ENCODE measurements around the gene GNL3L.

DNA sequence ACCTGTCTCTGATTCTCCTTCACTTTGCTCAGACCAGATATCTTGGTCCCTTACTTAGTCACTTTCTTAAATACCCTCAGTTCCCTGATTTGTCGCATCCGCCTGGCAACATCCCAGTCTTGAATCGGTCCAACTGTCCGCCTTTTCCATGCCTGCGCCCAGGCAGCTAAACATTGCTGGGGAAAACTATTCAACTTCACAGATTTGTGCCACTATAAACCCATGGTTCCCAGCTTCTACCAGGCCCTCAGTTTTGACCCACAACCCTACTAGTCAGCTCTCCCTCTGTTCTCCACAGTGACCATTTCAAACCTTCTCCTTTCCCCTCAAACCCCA, 33.5 kb upstream of the GNL3L start:
- TF ChIP-seq POLR2A (IDR thresholded peaks at IDR 0.05; ENCODE audit: low read depth, low read length): no peak
- no peak for TF ChIP-seq POLR2AphosphoS5 (IDR thresholded peaks at IDR 0.05; ENCODE audit: low read depth, low read length)
- TF ChIP-seq TAF1 (IDR thresholded peaks at IDR 0.05; ENCODE audit: borderline replicate concordance, low read depth, low read length): no peak

All from GM12892 (cell line).